Activated B cell treated with CpG ODN at 0.5 μM for 24 hours (primary cell): Measurements from ENCODE around the gene SERPINE2. TPM values are rescaled to one million over a fixed set of nuclear protein-coding genes. Genes with fewer than 3 reads are reported as not detected.

Experiments used
- ATAC-seq: fragments of 200-7000 bp; cut with Tn5 transposase; one replicate; pipeline ENCODE4 v1.10.0; 2021; ENCODE audit warnings: low read depth, mild to moderate bottlenecking, moderate library complexity
- CTCF ChIA-PET: fragments of 350-600 bp; sonication (Branson Sonifier 250); formaldehyde crosslinking; loops from one replicate; lab custom pipeline; 2021; ENCODE audit warnings: antibody characterized with exemption; lab: Charles Lee
- POLR2A ChIA-PET: fragments of 350-600 bp; sonication (Branson Sonifier 250); formaldehyde crosslinking; loops from one replicate; lab custom pipeline; 2021; ENCODE audit warnings: antibody characterized with exemption; lab: Charles Lee
- DNase-seq: peaks from one replicate; pipeline ENCODE4 v3.0.0; 2022
- H3K27ac Mint-ChIP-seq: one replicate; pipeline ENCODE4 v1.8.0; 2020; ENCODE audit warnings: mixed read lengths
- H3K27me3 Mint-ChIP-seq: one replicate; pipeline ENCODE4 v1.8.0; 2021; ENCODE audit warnings: mixed read lengths
- H3K36me3 Mint-ChIP-seq: one replicate; pipeline ENCODE4 v1.8.0; 2021; ENCODE audit warnings: low read depth, mixed read lengths
- H3K4me1 Mint-ChIP-seq: one replicate; pipeline ENCODE4 v1.8.0; 2021; ENCODE audit warnings: mixed read lengths
- H3K4me3 Mint-ChIP-seq: one replicate; pipeline ENCODE4 v1.8.0; 2020; ENCODE audit warnings: mild to moderate bottlenecking, mixed read lengths
- H3K9me3 Mint-ChIP-seq: one replicate; pipeline ENCODE4 v1.8.0; 2020; ENCODE audit warnings: mixed read lengths
- intact Hi-C: fragments of 100-400 bp; cut with micrococcal nuclease; formaldehyde crosslinking; loops from one replicate; pipeline ENCODE4 v1.15.1; 2024
- total RNA-seq: library from RNA; stranded (reverse); gene quantifications from 2 replicates; pipeline ENCODE4 v1.2.3, GENCODE V29; 2022
- TF ChIP-seq, protein P1 (sequence below): fragments of 200-600 bp; IDR thresholded peaks from one replicate; pipeline ENCODE4 v1.8.0; 2022; ENCODE audit warnings: antibody characterized with exemption, mild to moderate bottlenecking

The SERPINE2 gene
- total RNA-seq, 1 donor from 2014 or later = 1.1 TPM

GRCh38 chr2:224042191-224042696 is 3.2 kb upstream of the SERPINE2 start:
- peaks cover 43% of the 10 kb centered on the region for H3K27me3 Mint-ChIP-seq
- POLR2A ChIA-PET = no interaction called here
- H3K4me3 Mint-ChIP-seq = no peak overlapping the region
- TF ChIP-seq, protein P1, sequence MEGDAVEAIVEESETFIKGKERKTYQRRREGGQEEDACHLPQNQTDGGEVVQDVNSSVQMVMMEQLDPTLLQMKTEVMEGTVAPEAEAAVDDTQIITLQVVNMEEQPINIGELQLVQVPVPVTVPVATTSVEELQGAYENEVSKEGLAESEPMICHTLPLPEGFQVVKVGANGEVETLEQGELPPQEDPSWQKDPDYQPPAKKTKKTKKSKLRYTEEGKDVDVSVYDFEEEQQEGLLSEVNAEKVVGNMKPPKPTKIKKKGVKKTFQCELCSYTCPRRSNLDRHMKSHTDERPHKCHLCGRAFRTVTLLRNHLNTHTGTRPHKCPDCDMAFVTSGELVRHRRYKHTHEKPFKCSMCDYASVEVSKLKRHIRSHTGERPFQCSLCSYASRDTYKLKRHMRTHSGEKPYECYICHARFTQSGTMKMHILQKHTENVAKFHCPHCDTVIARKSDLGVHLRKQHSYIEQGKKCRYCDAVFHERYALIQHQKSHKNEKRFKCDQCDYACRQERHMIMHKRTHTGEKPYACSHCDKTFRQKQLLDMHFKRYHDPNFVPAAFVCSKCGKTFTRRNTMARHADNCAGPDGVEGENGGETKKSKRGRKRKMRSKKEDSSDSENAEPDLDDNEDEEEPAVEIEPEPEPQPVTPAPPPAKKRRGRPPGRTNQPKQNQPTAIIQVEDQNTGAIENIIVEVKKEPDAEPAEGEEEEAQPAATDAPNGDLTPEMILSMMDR = no peak
- no peaks in the 10 kb centered on the region for H3K9me3 Mint-ChIP-seq
- DNase-seq = no peak
- peaks cover 14% of the 10 kb centered on the region for H3K4me1 Mint-ChIP-seq
- intact Hi-C loops = no loop called here
- CTCF ChIA-PET = no interaction called here
- no peaks in the 10 kb centered on the region for H3K36me3 Mint-ChIP-seq
- H3K27ac Mint-ChIP-seq = no peak overlapping the region
- ATAC-seq = no peak

GRCh38 chr2:224041554-224041953 is 2.5 kb upstream of the SERPINE2 start:
- ATAC-seq (no peak), DNase-seq (no peak)
- Mint-ChIP-seq H3K4me1 (peaks cover 14% of the 10 kb centered on the region), H3K36me3 (no peaks in the 10 kb centered on the region), H3K27ac (no peak overlapping the region), H3K9me3 (no peaks in the 10 kb centered on the region), H3K27me3 (peaks cover 48% of the 10 kb centered on the region), H3K4me3 (no peak overlapping the region)
- intact Hi-C loops = no loop called here
- ChIA-PET CTCF (no interaction called here), POLR2A (no interaction called here)
- TF ChIP-seq, protein P1 = no peak

- Mint-ChIP-seq H3K4me1 (peaks cover 14% of the 10 kb centered on the region), H3K36me3 (no peaks in the 10 kb centered on the region), H3K27me3 (peaks cover 51% of the 10 kb centered on the region), H3K4me3 (peak overlapping the region; percentile 54), H3K27ac (no peak overlapping the region), H3K9me3 (no peaks in the 10 kb centered on the region)
- TF ChIP-seq, protein P1 = no peak
- POLR2A ChIA-PET = no interaction called here
- intact Hi-C loops = no loop called here
- CTCF ChIA-PET = no interaction called here
- DNase-seq (no peak), ATAC-seq (no peak)
These were observed 1.7 kb upstream of the SERPINE2 start for GRCh38 chr2:224040753-224041152.

- POLR2A ChIA-PET = interaction anchor here (1.3 kb wide), 1 partner anchor 14 kb away, joined by 4 read pairs; no protein-coding TSS in a partner anchor
- ATAC-seq = no peak
- H3K9me3 Mint-ChIP-seq = no peaks in the 10 kb centered on the region
- TF ChIP-seq, protein P1 = no peak
- no peak overlapping the region for H3K27ac Mint-ChIP-seq
- no peaks in the 10 kb centered on the region for H3K36me3 Mint-ChIP-seq
- CTCF ChIA-PET = no interaction called here
- peaks cover 14% of the 10 kb centered on the region for H3K4me1 Mint-ChIP-seq
- intact Hi-C loops = loop anchor here (5.0 kb wide), 1 partner anchor 38 kb away; no protein-coding TSS in a partner anchor
- H3K4me3 Mint-ChIP-seq = peak overlapping the region; percentile 74
- peaks cover 51% of the 10 kb centered on the region for H3K27me3 Mint-ChIP-seq
- DNase-seq = no peak
These were observed 819 bp upstream of the SERPINE2 start for GRCh38 chr2:224039770-224040440.

GRCh38 chr2:224038830-224039079 is 331 bp downstream of the SERPINE2 start:
- no peak overlapping the region for H3K4me3 Mint-ChIP-seq
- no peak overlapping the region for H3K27ac Mint-ChIP-seq
- POLR2A ChIA-PET = interaction anchor here (1.3 kb wide), 1 partner anchor 13 kb away, joined by 4 read pairs; no protein-coding TSS in a partner anchor
- H3K27me3 Mint-ChIP-seq = peaks cover 52% of the 10 kb centered on the region
- ATAC-seq = no peak
- peaks cover 18% of the 10 kb centered on the region for H3K4me1 Mint-ChIP-seq
- CTCF ChIA-PET = no interaction called here
- intact Hi-C loops = loop anchor here (1.0 to 5.0 kb wide), 2 partner anchors 12 to 36 kb away; no protein-coding TSS in a partner anchor
- peak; percentile 40 for DNase-seq
- H3K9me3 Mint-ChIP-seq = no peaks in the 10 kb centered on the region
- H3K36me3 Mint-ChIP-seq = no peaks in the 10 kb centered on the region
- TF ChIP-seq, protein P1 = no peak
